Muscle of leg (tissue), 11 donors: ENCODE data around the gene SYK. TPM values are rescaled to one million over a fixed set of nuclear protein-coding genes. Genes with fewer than 3 reads are reported as not detected.
A peak's percentile ranks its signal among the peaks of the same experiment; 100 is the strongest.

Source experiments
- DNase-seq: peaks from one replicate; pipeline ENCODE4 v3.0.0; 2013
- H3K27ac ChIP-seq: one replicate; pipeline ENCODE4 v1.5.1; 2013; ENCODE audit warnings: mild to moderate bottlenecking, low read length, control low read depth
- H3K27me3 ChIP-seq: one replicate; pipeline ENCODE4 v1.6.1; 2013; ENCODE audit warnings: low read length; ENCODE audit not compliant: control insufficient read depth, insufficient read depth
- H3K36me3 ChIP-seq: one replicate; pipeline ENCODE4 v1.6.1; 2013; ENCODE audit warnings: low read length; ENCODE audit not compliant: control insufficient read depth, insufficient read depth
- H3K4me1 ChIP-seq: one replicate; pipeline ENCODE4 v1.6.1; 2013; ENCODE audit warnings: low read length; ENCODE audit not compliant: control insufficient read depth, insufficient read depth
- H3K4me3 ChIP-seq: one replicate; pipeline ENCODE4 v1.5.1; 2013; ENCODE audit warnings: low read length, control low read depth
- H3K9me3 ChIP-seq: replicated peaks from 2 replicates; pipeline ENCODE4 v1.6.1; 2013; ENCODE audit warnings: low read depth, low read length; ENCODE audit not compliant: control insufficient read depth
- WGBS: methylation state at CpG from one replicate; pipeline ENCODE4 v1.1.5; 2013; ENCODE audit warnings: missing lambda C conversion rate; ENCODE audit not compliant: insufficient coverage; 5-methylcytosine and 5-hydroxymethylcytosine counted together
- polyA plus RNA-seq, 8 donors: library from polyadenylated mRNA; unstranded; fragments of 120-200 nt; gene quantifications; one replicate each; pipeline versions ENCODE4 v1.2.1 to v1.2.3, GENCODE V29; 2013; ENCODE audit warnings: inconsistent platforms in 1 of 8, low replicate concordance in 1 of 8; ENCODE audit not compliant: insufficient read length in 8 of 8, insufficient read depth in 1 of 8
- total RNA-seq: library from RNA; stranded (reverse); fragments of 120-200 nt; gene quantifications from one replicate; pipeline ENCODE4 v1.2.4, GENCODE V29; 2013

The SYK gene
- total and polyA plus RNA-seq, 9 donors = 2.3 to 5.1 (median 3.4) TPM

GRCh38 chr9:90844326-90844725 is 42.7 kb downstream of the SYK start:
- DNase-seq = no peak
- Histone ChIP-seq H3K9me3 (no peaks in the 10 kb centered on the region), H3K27ac (no peak overlapping the region), H3K36me3 (no peaks in the 10 kb centered on the region), H3K4me3 (no peak overlapping the region), H3K27me3 (no peaks in the 10 kb centered on the region), H3K4me1 (no peaks in the 10 kb centered on the region)

DNA sequence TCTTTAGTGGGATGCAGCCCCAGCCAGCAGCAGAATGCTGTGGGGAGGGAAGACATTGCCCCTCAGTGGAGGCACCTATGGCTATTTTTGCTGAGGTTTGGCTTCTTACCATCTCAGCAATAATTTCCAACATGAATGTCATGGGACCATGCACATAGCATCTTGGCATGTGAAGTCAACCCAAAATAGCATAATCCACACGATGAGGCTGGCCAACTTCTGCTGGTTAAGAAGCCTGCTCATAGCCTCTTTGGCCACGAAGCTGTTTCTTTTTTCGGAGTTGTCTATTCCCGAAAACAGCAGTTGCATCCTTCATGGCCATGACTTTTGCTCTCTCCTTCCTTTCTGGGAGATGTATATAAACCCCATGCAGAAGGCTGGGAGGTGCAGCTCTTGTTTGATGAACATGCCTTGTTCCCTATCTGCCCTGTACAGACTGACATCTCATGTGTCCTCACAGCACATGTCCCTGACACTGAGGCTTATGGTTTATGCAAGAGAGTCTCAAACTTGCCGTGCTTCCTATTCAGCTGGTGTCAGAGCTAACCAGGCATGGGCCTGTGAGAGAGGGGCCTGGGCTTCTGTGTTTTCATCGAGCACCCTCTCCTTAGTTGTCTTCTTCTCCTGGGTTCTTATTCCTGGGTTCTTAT is 45.3 kb downstream of the SYK start:
- no peaks in the 10 kb centered on the region for H3K9me3 ChIP-seq
- no peak for DNase-seq
- H3K27ac ChIP-seq = no peak overlapping the region
- WGBS = 72% methylated on average over 6 of the region's 6 CpGs
- H3K36me3 ChIP-seq = no peaks in the 10 kb centered on the region
- H3K4me3 ChIP-seq = no peak overlapping the region
- H3K4me1 ChIP-seq = no peaks in the 10 kb centered on the region
- H3K27me3 ChIP-seq = no peaks in the 10 kb centered on the region

GRCh38 chr9:90847971-90848370 is 46.4 kb downstream of the SYK start:
- Histone ChIP-seq H3K36me3 (no peaks in the 10 kb centered on the region), H3K27ac (no peak overlapping the region), H3K4me3 (no peak overlapping the region), H3K9me3 (no peaks in the 10 kb centered on the region), H3K4me1 (no peaks in the 10 kb centered on the region), H3K27me3 (no peaks in the 10 kb centered on the region)
- DNase-seq = no peak
- WGBS = 68% methylated on average over 2 of the region's 5 CpGs

GRCh38 chr9:90848866-90849265 is 47.2 kb downstream of the SYK start:
- Histone ChIP-seq H3K27ac (no peak overlapping the region), H3K4me1 (no peaks in the 10 kb centered on the region), H3K4me3 (no peak overlapping the region), H3K27me3 (no peaks in the 10 kb centered on the region), H3K9me3 (no peaks in the 10 kb centered on the region), H3K36me3 (no peaks in the 10 kb centered on the region)
- no peak for DNase-seq
- 93% methylated on average over 6 of the region's 8 CpGs for WGBS

- Histone ChIP-seq H3K4me3 (no peak overlapping the region), H3K4me1 (no peaks in the 10 kb centered on the region), H3K27me3 (no peaks in the 10 kb centered on the region), H3K36me3 (no peaks in the 10 kb centered on the region), H3K9me3 (no peaks in the 10 kb centered on the region), H3K27ac (no peak overlapping the region)
- DNase-seq = no peak
- 38% methylated on average over 3 of the region's 5 CpGs for WGBS
These were observed 49.8 kb downstream of the SYK start for GRCh38 chr9:90851444-90851843.

DNA sequence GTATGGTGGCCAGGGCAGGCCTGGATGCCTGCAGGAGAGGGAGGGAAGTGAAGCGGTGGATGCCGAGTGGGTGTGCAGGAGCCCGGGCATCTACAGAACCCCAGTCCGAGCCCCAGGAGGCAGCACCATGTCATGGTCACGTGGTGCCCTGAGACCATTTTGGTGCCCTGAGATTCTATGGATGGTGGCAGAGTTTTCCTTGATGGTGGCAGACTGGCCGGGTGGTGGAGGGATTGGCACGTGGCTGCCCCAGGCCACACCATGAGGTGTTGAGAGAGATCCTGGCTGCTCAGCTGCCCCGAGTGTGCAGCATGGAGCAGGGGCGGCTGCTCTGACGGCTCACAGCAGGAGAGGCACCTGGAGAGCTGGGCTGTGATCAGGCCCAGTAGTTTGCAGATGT is 52.3 kb downstream of the SYK start:
- Histone ChIP-seq H3K9me3 (no peaks in the 10 kb centered on the region), H3K27me3 (no peaks in the 10 kb centered on the region), H3K27ac (no peak overlapping the region), H3K4me1 (no peaks in the 10 kb centered on the region), H3K4me3 (no peak overlapping the region), H3K36me3 (no peaks in the 10 kb centered on the region)
- WGBS = 89% methylated on average over 10 of the region's 10 CpGs
- DNase-seq = no peak

DNA sequence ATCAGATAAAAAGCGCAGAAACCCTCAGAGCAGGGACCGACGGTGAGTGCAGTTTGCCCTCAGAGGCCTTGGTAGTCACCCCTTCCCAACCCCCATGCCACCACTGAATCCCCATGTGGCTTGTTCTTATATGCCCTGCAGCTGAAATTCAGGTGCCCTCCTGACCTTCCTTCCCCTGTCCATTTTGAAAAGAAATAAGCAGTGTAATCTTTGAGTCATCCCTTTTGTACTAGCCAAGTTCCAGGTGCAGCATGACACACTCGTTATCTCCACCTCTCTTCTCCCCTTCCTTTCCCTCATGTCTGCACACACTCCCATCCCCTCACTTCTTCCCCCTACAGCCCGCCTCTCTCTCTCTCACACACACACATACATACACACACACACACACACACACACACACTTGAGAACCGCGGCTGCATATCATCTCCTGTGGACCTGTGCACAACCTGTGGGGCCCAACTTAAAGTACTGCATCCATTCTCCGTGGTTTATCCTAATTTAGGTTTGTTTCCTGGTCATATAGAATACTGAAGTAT is 53.1 kb downstream of the SYK start:
- H3K27me3 ChIP-seq = no peaks in the 10 kb centered on the region
- no peaks in the 10 kb centered on the region for H3K9me3 ChIP-seq
- no peaks in the 10 kb centered on the region for H3K36me3 ChIP-seq
- H3K4me3 ChIP-seq = no peak overlapping the region
- 68% methylated on average over 4 of the region's 8 CpGs for WGBS
- H3K4me1 ChIP-seq = no peaks in the 10 kb centered on the region
- H3K27ac ChIP-seq = no peak overlapping the region
- no peak for DNase-seq

- H3K36me3 ChIP-seq = no peaks in the 10 kb centered on the region
- no peaks in the 10 kb centered on the region for H3K27me3 ChIP-seq
- H3K4me1 ChIP-seq = no peaks in the 10 kb centered on the region
- DNase-seq = peak; percentile 20
- no peak overlapping the region for H3K4me3 ChIP-seq
- 44% methylated on average over 3 of the region's 5 CpGs for WGBS
- no peak overlapping the region for H3K27ac ChIP-seq
- no peaks in the 10 kb centered on the region for H3K9me3 ChIP-seq
These were observed 53.7 kb downstream of the SYK start for GRCh38 chr9:90855208-90855902.

DNA sequence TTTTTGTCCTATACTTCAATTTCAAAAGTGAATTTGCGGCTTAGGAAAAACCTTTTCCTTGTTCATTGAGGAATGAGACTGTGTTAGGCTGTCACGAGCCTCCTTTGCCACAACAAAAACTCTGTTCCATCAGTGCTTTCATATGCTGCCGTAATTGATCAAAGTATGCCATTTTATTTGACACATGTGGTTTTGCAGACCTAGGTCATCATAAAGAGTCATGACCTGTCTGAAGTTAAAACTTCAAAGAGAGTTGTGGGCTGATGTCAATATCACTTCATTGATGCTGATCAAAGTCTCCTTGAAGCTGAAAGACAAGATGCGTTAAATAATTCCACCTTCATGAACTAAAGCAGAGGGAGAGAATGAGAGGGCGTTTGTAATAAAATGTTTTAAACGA is 55.5 kb downstream of the SYK start:
- no CpG with 5 or more reads among the region's 6 CpGs for WGBS
- H3K9me3 ChIP-seq = no peaks in the 10 kb centered on the region
- no peak for DNase-seq
- H3K27ac ChIP-seq = no peak overlapping the region
- H3K4me1 ChIP-seq = no peaks in the 10 kb centered on the region
- H3K4me3 ChIP-seq = no peak overlapping the region
- H3K27me3 ChIP-seq = no peaks in the 10 kb centered on the region
- H3K36me3 ChIP-seq = no peaks in the 10 kb centered on the region

GRCh38 chr9:90857855-90858254 is 56.2 kb downstream of the SYK start:
- H3K27ac ChIP-seq = no peak overlapping the region
- no peaks in the 10 kb centered on the region for H3K9me3 ChIP-seq
- no peak overlapping the region for H3K4me3 ChIP-seq
- no peaks in the 10 kb centered on the region for H3K36me3 ChIP-seq
- WGBS = no CpG with 5 or more reads among the region's 5 CpGs
- H3K4me1 ChIP-seq = no peaks in the 10 kb centered on the region
- no peaks in the 10 kb centered on the region for H3K27me3 ChIP-seq
- DNase-seq = no peak
